ENCODE data around the gene ZNF496.

The ZNF496 gene

GRCh38 chr1:247288341-247288740 lies 43.3 kb downstream of the ZNF496 start:
- no peak for DNase-seq (ENCODE audit: low spot score)
- TF ChIP-seq, protein P1, sequence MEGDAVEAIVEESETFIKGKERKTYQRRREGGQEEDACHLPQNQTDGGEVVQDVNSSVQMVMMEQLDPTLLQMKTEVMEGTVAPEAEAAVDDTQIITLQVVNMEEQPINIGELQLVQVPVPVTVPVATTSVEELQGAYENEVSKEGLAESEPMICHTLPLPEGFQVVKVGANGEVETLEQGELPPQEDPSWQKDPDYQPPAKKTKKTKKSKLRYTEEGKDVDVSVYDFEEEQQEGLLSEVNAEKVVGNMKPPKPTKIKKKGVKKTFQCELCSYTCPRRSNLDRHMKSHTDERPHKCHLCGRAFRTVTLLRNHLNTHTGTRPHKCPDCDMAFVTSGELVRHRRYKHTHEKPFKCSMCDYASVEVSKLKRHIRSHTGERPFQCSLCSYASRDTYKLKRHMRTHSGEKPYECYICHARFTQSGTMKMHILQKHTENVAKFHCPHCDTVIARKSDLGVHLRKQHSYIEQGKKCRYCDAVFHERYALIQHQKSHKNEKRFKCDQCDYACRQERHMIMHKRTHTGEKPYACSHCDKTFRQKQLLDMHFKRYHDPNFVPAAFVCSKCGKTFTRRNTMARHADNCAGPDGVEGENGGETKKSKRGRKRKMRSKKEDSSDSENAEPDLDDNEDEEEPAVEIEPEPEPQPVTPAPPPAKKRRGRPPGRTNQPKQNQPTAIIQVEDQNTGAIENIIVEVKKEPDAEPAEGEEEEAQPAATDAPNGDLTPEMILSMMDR (IDR thresholded peaks at IDR 0.05; ENCODE audit: extremely low read depth, missing control alignments) = no peak

DNA sequence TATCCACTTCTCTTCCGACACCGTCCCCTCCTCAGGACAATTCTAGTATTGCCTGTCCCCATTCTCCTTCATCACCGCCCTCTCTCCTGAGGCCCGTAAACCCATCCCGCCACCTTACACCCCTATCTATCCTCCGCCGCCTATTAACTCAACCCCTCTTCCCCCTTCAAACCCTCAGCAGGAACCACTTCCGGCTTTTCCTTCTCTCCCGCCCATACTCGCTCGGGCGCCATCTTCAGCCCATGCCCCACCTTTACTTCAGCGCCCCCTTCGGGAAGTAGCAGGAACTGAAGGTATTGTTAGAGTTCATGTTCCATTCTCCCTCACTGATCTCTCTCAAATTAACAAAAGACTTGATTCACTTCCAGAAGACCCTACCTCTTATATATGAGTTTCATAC lies 44.2 kb downstream of the ZNF496 start:
- TF ChIP-seq, protein P1 (IDR thresholded peaks at IDR 0.05; ENCODE audit: extremely low read depth, missing control alignments) = no peak

DNA sequence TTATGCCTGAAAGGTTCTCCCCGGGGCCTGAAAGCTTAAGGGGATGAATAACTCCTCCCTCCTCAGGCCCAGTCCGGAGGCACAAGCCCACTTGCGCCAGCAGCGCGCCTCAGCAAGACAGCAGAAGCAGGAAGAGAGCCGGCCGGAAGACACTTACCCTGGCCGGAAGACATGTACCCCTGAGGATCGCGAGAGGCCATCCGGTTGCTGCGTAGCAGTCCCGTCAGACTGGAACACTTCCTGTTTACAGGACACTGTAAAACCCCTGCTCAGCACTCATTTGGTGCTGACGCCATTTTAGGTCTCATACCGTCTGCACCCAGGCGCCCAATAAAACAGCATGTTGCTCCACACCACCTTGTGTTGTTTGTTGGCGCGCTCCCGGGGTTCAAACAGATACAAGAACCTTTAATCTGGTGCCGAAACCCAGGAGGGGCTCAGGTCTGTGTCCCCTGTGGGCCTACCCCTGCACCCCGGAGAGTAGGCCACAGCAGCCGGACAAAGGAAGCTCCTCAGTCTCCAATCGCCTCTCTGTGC lies 45.5 kb downstream of the ZNF496 start:
- TF ChIP-seq, protein P1 (IDR thresholded peaks at IDR 0.05; ENCODE audit: extremely low read depth, missing control alignments) = no peak
- no peak for DNase-seq (ENCODE audit: low spot score)

More for the DNA sequence above, 44.2 kb downstream of the ZNF496 start:
- DNase-seq (ENCODE audit: low spot score) = no peak

DNA sequence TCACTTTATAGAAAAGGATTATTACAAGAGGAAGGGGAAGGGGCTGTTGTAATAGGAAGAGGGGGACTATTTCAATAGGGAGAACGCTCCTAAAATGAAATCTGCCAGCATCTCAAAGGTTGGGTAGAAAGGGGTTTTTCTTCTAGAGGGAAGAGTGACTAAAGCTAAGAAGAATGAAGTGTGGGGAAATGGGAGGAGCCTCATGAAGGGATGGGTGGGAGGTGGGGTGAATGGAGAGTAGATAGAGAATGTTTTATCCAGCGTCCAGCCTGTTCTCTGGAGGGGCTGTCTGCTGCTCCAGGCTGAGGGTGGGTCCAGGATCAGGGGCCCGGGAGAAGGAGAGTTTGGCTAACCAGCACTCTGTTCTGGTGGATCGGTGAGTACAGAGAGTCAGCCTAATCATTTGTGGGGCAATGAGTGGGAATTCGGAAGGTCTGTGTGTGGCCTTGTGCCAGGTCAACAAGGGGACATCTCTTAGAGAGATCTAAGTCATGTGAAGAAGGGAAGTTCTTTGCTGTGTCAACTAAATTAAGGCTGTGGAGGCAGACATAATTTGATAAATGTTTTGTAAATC lies 50.6 kb downstream of the ZNF496 start:
- TF ChIP-seq, protein P1 (IDR thresholded peaks at IDR 0.05; ENCODE audit: extremely low read depth, missing control alignments) = no peak
- DNase-seq (ENCODE audit: low spot score) = no peak

- DNase-seq (ENCODE audit: low spot score) = no peak
- TF ChIP-seq, protein P1 (IDR thresholded peaks at IDR 0.05; ENCODE audit: extremely low read depth, missing control alignments) = no peak
These were observed 54.5 kb downstream of the ZNF496 start for GRCh38 chr1:247277191-247277590.

DNA sequence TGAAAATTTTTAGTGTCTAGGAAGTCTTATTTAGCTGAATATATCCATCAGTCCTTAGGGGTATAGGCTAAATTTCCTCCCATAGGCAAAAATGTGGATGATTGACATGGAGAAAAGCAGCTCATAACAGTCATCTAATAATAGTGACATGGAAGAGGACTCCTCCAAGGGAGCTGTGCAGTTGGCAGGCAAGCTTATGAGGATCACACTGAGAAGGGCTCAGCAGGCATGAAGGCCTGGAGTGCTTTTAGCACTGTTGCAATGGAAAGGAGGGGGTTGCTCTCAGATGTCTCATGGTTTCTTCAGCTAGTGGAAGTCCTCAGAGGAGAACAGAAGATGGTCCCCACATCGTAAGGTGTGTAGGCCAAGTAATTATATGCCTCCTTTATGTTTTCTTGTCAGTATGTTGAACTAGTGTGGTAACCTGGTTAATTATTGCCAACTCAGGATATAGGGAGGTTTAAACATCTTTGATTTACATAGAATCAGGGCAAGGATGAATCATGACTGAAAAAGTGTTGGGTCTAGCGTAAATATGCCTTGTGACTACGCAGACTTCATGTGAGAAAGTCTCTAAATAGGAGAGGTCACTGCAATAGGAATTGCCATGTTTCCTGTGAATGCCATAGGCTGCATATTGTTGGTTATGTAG lies 56.9 kb downstream of the ZNF496 start:
- DNase-seq (ENCODE audit: low spot score) = no peak
- TF ChIP-seq, protein P1 (IDR thresholded peaks at IDR 0.05; ENCODE audit: extremely low read depth, missing control alignments) = no peak

- TF ChIP-seq, protein P1 (IDR thresholded peaks at IDR 0.05; ENCODE audit: extremely low read depth, missing control alignments) = no peak
- DNase-seq (ENCODE audit: low spot score) = no peak
These were observed 58.7 kb downstream of the ZNF496 start for GRCh38 chr1:247273013-247273412.
